Inflammatory macrophage (primary cell): ENCODE data around the gene IKZF4.
"Not testable (repeated sequence)": the region's sequence is repeated elsewhere in the genome, so short reads cannot be mapped to it uniquely, and the experiment has no call there.

Experiments used
- DNase-seq, 2 donors: peaks; one replicate each; pipeline ENCODE4 v3.0.0-alpha.2; 2020 to 2022
- total RNA-seq, 18 experiments: gene quantifications; one replicate each; lab custom pipeline; 2026; ENCODE audit warnings: mixed read lengths in 6 of 18, inconsistent platforms in 2 of 18; lab: John Stamatoyannopoulos, UW

Gene IKZF4
- total RNA-seq = 0.41 to 6.7 (median 1.2) reads per million in 18 experiments

DNA sequence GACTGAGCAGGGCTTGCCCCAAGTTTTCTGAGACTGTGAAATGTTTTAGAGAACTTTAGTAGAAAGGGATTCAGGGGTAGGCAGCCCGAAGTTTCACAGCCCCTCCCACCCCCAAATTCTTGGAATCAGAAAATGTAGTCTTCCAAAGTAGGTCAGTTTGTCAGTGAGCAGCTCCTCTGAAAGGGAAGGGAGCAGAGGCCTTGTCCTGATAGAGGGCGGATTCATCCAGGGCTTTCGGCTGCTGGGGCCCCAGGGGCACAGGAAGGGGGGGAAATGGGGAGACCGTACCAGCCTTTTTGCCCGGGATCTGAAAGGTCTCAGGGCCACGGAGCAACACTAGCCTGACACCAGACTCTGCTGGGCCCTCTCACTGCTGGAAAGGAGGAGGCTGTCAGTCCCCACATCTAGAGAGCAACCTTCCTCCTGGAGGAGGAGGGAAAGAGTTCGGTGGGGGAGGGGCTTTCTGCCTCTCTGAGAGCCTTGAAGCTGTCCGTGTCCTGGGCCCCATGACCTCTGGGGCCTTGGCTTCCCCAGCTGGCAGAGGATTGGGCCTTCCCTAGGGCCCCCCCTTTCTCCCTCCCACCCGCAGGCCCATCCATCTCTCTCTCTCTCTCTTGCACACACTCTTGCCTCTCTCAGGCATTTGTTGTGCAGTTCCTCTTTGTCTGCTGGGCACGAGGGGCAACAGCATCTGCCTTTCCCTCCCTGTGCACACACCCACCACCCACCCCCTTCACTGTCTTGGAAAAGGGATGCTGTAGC, at the start of gene IKZF4:
Gene IKZF4, plus strand, starts transcription at position 621 of the 762 bp plus-strand sequence. CDS start 451 bp downstream, outside the sequence.
- DNase-seq = peak; percentile 71 to 75

GRCh38 chr12:55972042-55972441, 48.8 kb upstream of the IKZF4 start:
- no peak for DNase-seq

DNA sequence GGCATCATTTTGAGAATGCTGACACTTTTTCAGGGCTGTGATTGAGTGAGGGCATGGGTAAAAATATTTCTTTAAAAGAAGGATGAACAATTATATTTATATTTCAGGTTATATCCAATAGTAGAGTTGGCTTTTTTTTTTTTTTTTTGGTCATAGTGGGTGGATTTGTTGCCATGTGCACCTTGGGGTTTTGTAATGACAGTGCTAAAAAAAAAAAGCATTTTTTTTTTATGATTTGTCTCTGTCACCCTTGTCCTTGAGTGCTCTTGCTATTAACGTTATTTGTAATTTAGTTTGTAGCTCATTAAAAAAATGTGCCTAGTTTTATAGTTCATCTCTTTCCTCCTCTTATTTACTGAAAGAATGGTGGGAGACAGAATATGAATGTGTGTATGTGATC, 48.4 kb upstream of the IKZF4 start:
- DNase-seq = no peak

DNA sequence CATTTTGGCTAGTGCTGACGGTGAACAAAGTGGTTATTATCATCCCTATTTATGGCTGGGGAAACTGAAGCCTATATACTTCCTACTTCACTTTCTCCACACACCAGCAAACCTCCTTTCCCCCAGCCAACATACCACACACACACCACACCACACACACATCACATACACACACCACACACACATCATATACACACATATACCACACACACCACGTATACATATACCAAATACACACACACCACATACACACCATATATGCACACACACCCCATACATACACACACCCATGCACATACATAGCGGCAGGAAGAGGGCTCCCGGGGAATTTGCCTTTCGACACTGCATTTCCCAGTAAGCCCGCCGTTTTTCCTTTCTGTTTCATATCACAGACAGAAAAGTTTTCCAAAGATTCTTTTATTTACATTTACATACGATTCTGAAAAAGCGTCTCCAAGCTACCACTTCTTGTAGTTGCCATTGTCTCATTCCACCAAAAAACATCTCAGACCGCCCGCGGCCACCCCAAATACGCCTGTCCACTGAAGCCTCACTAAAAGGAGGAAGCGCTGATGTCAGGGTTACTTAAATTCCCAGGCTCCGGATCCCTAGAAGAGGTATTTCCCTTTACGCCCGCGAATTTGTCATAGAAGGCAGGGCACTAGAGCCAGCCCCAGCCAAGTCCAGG, 47.8 kb upstream of the IKZF4 start:
- DNase-seq = no peak

GRCh38 chr12:55973599-55974307, 47.1 kb upstream of the IKZF4 start, which contains the start of gene RAB5B:
Gene RAB5B, plus strand, starts transcription at chr12:55974078. Its CDS starts 12,883 bp downstream, at chr12:55986961.
- DNase-seq = peak; percentile 100

DNA sequence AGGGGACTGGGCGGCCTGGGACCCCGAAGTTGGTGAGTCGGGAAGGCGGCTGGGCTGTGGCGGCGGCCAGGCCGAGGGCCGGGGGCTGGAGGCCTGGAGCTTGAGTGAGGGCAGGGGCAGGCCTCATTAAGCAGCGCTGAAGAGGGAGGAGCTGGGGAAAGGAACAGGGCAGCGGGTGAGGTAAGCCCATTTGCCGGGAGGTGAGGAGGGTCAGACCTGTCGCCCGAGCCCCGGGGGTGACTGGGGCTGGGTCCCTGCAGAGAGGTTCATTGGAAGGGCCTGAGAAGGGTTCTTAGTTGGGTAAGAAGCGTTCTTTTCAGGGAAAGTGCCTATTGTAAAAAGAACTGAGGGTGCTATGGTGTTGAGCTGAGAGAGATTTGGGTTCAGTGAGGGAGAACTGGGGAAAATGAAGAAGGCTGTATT, 46.5 kb upstream of the IKZF4 start:
- DNase-seq = peak in 1 of 2 donors; percentile 42

DNA sequence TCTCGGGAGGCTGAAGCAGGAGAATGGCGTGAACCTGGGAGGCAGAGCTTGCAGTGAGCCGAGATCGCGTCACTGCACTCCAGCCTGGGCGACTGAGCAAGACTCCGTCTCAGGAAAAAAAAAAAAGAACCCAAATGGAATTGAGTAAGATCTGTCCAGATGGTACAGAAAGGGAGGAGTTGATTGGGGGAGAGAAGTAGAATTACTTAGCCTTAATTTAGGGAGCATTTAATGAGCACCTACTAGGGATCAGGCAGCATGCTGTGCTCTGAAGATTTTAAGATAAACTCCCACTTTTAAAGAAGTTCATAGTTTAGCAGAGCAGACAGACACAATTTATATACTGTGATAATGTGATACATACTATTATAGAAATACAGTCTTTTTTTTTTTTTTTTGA, 42.5 kb upstream of the IKZF4 start:
- DNase-seq = no peak

DNA sequence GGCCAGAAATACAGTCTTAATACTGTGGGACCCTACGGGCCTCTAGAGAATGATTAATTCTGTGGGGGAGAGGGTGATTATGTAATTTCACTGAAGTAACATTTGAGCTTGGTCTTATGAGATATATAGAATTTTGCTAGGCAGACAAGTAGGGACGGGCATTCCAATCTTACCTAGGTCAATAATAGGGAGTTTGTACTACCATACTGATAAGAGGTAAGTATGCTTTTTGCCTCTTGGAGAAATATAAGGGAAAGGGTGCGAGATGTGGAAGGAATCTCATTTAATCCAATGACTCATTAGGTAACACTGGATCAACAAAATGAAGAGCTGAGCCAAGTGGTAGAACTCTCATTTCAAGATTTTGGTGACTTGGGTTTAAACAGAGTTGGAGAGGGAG, 41.8 kb upstream of the IKZF4 start:
- DNase-seq = no peak

DNA sequence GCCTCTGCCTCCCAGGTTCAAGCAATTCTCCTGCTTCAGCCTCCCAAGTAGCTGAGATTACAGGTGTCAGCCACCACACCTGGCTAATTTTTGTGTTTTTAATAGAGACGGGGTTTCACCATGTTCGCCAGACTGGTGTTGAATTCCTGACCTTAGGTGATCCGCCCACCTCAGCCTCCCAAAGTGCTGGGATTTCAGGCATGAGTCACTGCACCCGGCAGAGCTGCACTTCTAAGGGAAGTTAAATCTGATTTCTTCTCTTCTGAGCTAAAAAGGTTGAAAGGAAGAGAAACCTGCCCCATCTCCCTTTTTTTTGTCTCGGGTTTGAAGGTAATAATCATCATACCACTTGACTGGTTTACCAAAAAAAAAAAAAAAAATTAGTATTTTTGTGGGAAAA, 39.0 kb upstream of the IKZF4 start:
- DNase-seq = not testable (repeated sequence)

DNA sequence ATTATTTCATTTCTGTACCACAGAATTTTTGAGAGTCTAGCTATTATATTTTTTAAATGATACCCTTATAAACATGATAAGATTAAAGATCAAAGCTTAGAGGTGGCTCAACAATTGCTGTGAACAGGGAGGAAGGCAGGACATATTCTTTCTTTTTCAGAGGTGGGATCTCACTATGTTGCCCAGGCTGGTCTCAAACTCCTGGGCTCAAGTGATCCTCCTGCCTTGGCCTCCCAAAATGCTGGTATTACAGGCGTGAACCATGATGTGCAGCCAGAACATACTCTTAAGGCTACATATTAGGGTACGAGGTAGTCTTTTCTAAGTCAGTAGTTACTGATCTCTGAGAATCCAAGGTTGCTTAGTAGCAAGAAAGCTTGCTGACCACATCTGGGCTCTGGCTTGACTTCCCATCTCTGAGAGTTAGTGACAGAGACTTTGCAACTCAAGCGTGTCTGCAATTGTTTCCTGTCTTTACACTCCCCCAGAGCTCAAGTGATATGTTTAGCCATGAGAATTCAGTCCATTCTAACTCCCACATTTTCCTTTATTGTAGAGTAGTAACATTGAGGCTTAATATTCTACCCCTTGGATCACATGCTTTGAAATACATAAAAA, 38.4 kb upstream of the IKZF4 start:
- DNase-seq = peak; percentile 87 to 91

DNA sequence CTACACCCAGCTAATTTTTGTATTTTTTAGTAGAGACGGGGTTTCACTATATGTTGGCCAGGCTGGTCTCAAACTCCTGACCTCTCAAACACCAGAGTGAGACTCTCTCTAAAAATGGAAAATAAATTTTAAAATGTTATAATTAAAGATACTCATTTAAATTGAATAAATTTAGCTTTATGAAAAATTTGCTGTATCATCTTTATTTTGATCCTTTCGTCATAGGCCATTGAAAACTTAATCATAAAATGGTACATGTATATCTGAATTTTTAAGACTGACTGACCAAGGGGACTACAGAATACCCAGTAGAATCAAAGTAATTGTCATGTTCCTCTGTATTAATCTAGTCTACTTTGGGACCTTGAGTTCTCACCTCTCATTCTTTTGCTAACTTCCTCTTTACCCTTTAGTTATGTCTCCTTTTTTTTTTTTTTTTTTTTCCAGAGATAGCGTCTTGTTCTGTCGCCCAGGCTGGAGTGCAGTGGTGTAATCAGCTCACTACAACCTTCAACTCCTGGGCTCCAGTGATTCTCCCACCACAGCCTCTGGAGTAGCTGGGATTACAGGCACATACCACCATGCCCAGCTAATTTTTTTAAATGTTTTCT, 37.5 kb upstream of the IKZF4 start:
- peak; percentile 28 to 47 for DNase-seq

GRCh38 chr12:55984861-55985260, 36.0 kb upstream of the IKZF4 start:
- peak in 1 of 2 donors; percentile 37 for DNase-seq

DNA sequence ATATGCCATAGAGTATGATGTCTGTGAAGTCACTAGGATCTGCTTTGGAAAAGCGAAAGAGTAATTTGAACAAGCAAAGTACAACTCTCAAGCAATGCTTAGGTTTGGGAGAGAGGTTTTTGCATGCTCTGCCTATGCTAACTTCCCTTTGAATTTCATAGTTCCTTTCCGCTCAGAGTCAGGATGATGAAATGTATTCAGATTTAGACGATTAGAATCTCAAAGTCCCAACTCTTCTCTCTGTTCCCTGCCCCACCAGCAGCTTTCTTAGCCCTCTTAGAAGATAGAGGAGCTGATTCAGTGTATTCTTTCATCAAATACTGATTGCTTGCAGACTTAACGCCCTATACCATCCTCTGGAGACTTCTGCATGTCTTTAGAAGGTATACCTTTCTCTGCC, 35.5 kb upstream of the IKZF4 start:
- DNase-seq = peak; percentile 37 to 39

DNA sequence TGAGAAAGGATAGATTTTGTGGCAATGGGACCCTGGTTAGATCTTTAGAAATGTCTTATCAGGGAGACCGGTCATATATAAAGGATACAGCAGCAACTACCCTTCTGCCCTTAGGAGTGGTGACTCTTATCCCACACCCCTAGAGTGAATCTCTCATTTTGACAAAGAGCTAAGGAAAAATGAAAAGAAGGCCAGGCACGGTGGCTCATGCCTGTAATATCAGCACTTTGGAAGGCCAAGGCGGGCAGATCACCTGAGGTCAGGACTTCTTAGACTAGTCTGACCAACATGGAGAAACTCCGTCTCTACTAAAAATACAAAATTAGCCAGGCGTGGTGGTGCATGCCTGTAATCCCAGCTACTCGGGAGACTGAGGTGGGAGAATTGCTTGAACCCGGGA, 34.9 kb upstream of the IKZF4 start:
- DNase-seq = not testable (repeated sequence)

DNA sequence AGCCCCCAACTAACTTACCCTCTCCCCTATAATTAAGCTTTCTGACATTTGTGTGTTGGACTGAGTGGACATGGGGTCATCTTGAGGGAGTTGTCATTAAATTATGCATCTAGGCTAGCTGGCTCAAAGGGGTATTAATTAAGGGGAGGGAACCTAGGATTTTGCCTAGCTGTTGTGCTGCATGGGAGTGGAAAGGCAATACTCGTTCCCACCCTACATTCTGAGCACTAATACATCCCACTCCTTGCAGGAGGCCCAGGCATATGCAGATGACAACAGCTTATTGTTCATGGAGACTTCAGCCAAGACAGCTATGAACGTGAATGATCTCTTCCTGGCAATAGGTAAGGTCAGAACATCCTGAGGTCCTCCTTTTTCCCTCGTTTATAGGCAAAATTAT, 29.7 kb upstream of the IKZF4 start:
- DNase-seq = no peak

DNA sequence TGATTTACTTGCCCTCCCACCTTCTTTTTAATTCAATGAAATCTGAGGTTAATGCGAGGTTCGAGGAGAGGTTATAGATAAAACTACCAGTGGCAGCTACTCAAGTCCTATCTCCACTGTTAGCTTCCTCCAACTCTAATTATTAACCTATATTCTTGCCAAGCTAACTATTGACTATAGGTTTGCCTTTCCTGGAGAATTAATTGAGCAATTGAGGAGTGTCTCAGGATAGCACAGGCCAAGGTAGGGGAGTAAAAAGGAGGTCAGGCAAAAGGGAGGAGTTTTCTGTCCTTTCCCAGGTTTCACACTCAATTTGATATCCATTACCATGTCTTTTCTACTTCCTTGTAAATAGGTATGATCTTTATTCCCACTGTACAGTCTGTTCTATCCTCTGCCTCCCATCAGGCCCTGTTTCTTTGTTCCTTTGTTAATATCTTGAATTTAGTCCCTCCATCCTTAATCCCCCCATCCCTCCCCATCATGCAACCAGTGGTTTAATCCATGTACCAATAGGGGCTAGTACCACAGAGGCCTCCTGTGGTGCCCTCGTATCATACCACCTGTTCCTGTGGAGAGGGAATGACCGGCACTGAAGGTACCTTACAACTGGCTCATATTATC, 27.5 kb upstream of the IKZF4 start:
- DNase-seq = no peak

GRCh38 chr12:55995366-55995765, 25.5 kb upstream of the IKZF4 start:
- no peak for DNase-seq

DNA sequence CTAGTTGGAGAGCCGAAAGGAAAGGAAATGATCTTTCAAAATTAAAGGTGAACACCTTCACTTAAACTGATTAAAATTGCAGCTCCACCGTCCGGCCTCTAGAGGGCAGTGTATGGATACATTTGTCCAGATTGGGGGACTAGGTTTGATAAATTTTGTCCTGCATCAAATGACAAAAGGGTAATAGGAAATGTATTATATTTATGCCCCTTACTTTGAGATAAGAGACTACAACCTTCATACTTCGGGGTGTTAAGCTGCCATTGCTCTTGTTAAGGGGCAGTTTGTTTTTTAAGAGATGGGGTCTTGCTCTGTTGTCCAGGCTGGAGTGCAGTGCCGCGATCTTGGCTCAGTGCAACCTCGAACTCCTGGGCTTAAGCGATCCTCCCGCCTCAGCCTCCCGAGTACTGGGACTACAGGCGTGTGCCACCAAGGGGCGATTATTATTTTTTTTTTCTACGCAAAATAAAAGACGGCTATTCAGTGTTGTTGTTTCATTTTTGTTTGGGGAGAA, 24.6 kb upstream of the IKZF4 start:
- peak; percentile 67 to 69 for DNase-seq

DNA sequence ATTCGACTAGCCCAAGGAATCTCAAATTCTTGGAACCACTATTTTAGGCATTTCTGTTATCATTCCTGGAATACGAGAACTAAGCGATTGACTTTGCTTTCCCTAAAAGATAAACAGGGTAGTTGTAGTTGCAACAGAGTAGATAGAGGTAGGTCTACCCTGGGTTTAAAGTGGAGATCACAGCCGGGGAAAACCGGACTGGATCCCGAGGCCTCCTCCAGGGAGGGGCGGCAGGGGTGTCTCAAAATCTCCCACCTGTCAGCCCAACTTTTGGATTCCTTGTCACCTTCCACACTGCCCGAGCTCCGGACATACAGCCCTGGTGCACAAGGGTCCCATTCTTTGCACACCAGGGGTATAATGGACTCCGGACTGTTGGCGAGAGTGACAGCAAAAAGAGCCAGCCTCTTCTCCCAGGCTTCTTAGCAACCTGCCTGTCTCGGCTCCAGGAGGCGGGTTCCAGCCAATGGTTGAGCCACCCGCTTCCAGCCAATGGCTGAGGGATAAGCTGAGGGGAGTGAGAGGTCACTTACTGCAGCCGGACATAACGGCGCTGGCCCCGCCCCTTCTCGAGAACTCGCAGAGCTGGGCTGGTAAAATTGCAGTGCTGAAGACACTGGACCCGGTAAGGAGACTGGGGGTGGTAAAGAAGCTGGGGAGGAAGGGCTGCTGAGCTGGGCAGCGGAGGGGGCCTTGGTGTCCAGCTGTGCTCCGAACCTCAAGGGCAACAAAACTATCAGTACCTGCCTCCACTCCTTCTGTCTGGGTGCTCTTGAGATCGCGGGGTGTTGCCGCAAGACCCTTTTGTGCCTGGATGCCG, 23.9 kb upstream of the IKZF4 start, which contains the start of gene SUOX:
Gene SUOX, plus strand, starts transcription at position 562 of the 820 bp plus-strand sequence. CDS start 4,946 bp downstream, outside the sequence.
- DNase-seq = peak; percentile 97 to 98

DNA sequence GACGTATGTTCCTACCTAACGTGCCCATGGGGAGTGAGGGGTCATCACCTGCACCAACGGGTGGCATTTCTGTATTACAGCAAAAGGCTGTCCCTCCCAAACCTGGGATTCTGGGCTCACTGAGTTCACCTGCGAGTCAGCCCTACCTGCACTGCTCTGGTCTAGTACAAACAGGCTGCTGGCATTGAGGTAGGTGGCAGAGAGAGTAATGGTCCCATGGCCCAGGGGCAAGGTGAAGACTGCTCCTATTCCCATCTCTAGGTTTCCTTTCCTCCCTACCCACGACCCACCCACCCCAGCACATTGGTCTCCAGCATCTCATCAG, 23.3 kb upstream of the IKZF4 start:
- DNase-seq = no peak

DNA sequence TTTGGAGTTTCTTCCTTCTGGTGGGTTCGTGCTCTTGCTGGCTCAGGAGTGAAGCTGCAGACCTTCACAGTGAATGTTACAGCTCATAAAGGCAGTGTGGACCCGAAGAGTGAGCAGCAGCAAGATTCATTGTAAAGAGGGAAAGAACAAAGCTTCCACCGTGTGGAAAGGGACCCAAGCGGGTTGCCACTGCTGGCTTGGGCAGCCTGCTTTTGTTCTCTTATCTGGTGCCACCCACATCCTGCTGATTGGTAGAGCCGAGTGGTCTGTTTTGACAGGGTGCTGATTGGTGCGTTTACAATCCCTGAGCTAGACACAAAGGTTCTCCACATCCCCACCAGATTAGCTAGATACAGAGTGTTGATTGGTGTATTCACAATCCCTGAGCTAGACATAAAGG, 21.3 kb upstream of the IKZF4 start:
- DNase-seq = not testable (repeated sequence)
